NCI-H524 (cell line): Measurements from ENCODE around the gene CIB2.

ENCODE experiments used
- DNase-seq, 2 experiments: peaks; one replicate each; lab custom pipeline; 2025; lab: John Stamatoyannopoulos, UW

The CIB2 gene

DNA sequence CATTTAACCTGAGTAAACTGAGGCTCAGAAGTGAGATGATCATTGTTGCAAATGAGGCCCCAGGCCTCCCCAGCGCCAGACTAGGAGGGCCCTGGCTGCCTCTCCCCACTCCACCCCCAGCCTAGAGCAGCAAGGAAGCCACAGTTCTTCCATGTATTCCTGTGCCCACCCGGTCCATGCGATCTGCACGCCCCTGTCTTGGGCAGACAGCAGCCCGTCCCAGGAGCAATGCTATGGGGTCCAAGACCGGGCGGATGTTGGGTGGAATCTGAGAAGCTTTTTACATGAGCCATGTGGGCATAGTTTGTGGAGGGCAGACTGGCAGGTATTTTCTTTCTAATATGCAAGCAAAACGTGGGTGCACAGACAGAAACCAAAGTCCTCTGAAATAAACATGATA lies 23.8 kb downstream of the CIB2 start:
- no peak for DNase-seq

DNA sequence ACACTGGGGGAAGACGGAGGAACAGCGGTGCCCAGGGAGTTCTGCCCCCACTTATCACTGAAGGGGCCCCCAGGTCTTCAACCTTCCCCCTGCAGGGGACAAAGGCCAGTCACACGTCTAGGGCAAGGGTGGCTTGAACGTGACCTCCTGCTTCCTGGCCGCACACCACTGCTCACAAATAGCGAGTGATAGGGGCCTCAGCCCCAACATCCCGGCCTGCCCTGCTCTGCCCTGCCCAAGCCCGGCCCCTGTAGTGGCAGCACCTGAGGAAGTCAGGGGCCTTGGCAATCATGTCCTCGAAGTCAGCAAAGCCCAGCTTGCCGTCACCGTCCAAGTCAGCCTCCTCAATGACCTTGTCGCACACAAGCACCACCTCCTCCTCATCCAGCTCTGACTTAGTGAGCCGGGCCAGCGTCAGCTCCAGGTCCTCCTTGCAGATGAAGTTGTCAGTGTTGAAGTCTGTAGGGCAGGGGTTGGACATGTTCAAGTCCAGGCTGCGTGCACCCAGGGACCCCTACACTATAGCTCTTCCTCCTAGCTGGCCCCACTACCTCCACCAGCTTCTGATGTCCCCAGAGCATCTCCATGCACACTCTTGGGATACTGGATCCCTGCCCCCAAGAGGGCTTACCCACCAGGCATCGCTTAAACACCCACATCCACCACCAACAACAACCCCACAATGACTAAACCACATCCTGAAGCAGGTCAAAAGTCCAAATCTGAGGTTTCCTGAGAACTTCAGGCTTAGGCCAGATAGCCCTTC lies 25.6 kb downstream of the CIB2 start:
- DNase-seq: no peak

GRCh38 chr15:78104566-78105475 lies 26.4 kb downstream of the CIB2 start:
- DNase-seq: no peak

DNA sequence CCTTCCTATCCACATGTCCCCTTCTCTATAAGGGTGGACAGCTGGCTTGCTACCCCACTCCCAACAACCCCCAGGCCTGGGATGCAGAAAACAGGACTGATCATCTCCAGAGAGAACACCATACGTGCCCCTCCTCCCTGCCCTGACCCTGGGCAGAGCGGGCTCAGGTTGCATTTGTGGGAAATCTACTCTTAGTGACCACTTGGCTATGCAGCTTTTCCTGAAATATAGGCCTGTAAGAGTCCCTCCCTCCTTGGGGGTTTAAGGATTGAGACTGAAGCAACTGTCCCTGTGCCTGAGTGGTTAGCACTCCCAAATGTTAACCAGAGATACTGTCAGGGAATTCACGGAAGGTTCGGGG lies 27.1 kb downstream of the CIB2 start:
- no peak for DNase-seq

GRCh38 chr15:78103406-78104118 lies 27.7 kb downstream of the CIB2 start:
- no peak for DNase-seq

- DNase-seq: peak in 1 of 2 experiments; percentile 15
Measured at GRCh38 chr15:78102741-78103140, 28.5 kb downstream of the CIB2 start.

DNA sequence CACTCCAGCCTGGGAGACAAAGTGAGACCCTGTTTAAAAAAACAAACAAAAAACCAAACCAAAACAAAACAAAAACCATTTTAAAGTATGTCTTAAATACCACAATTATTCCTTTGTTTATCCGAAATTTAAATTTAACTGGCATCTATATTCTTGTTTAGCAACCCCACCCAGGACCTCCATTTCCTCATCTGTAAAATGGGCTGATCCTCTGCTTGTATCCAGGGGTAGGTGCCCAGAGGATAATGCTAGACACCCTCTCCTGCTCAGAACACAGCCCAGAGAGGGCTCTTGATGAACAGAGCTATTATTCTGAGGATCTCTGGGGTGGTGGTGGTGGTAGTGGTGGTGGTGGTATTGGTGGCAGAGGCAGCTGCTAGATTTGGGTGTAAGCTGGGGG lies 29.0 kb downstream of the CIB2 start:
- DNase-seq: no peak

- DNase-seq: no peak
Measured at GRCh38 chr15:78101423-78102105, 29.7 kb downstream of the CIB2 start.

DNA sequence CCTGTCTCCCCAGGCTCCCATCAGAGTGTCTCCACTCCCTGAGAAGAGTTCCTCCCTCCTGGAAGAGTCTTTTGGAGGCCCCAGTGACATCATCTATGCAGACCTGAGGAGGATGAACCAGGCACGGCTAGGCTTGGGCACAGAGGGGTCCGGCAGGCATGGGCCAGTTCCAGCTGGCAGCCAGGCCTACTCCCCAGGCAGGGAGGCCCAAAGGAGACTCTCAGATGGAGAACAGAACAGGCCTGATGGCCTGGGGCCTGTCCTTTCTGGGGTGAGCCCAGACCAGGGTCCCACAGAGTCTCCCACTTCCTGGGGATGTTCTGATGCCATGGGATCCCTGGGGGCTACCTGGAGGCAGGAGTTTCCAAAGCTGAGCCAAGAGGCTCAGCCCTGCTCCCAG lies 30.4 kb downstream of the CIB2 start:
- no peak for DNase-seq

DNA sequence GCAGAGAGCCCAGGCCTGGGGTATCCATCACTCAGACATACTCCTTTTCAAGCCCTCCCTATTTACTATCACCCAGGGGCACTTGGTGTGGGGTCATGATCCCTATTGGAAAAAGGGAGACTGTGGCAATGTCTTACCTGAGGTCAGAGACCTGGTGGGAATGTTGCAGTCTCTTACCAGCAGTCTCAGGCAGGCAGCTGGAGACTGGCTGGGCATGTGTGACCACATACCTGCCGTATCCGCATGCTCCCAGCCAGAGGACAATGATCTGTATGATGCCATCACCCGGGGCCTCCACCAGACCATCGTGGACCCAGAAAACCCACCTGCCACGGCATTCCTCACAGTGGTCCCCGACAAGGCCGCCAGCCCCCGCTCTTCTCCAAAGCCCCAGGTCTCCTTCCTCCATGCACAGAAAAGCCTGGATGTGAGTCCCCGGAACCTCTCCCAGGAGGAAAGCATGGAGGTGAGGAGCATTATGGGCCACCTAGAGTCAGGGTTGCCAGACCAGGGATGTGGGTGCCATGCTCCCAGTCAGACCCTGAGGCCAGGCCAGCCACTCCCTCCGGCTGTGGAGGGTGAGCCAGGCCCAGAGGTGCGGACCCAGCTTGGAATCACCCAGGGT lies 33.0 kb downstream of the CIB2 start:
- DNase-seq: no peak

- no peak for DNase-seq
Measured at GRCh38 chr15:78097667-78098066, 33.6 kb downstream of the CIB2 start.

GRCh38 chr15:78093242-78094020 lies 37.8 kb downstream of the CIB2 start:
- DNase-seq: no peak

- DNase-seq: no peak
Measured at GRCh38 chr15:78092261-78093041, 38.8 kb downstream of the CIB2 start, which contains the start of gene SH2D7. SH2D7 (plus strand) TSS chr15:78092561; CDS start chr15:78092585, 24 bp downstream.

DNA sequence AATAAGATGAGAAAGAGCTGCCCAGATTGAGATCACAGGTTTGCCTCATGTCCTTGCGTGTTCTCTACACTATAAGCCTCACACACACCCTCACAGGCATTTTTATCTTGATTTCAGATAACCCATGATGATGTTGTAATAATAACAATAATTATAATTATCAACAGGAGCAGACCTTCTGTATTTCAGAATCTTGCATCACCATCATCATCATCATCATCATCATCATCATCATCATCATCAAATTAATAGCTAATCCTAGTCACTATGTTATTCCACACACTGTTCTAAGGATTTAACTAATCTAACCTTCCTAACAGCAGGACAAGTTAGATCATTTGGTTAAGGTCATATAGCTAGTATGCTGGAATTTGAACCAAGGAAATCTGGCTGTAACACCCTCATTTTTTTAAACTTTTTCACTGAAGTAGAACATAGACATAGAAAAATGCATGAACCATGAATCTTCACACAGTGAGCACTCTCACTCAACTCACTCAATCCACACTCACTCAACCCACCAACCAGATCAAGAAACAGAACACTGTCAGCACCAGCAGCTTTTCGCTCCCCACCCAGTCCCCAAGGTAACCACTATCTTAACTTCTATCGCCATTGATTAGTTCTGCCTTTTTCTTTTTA lies 40.7 kb downstream of the CIB2 start:
- no peak for DNase-seq

DNA sequence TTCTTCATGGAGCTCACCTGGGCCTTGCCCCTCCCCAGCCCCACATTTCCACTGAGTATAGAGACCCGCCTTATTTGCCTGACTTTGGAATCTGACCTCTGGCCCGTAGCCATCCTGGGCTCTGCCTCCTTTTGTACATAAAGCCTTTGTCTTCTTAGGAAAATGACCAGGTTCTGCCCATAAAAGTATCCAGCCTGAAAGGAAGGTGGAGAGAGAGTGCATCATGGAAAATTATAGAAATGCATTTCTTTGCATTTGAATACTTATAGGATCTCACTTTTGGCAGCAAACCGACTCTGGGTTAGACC lies 42.5 kb downstream of the CIB2 start:
- DNase-seq: no peak

DNA sequence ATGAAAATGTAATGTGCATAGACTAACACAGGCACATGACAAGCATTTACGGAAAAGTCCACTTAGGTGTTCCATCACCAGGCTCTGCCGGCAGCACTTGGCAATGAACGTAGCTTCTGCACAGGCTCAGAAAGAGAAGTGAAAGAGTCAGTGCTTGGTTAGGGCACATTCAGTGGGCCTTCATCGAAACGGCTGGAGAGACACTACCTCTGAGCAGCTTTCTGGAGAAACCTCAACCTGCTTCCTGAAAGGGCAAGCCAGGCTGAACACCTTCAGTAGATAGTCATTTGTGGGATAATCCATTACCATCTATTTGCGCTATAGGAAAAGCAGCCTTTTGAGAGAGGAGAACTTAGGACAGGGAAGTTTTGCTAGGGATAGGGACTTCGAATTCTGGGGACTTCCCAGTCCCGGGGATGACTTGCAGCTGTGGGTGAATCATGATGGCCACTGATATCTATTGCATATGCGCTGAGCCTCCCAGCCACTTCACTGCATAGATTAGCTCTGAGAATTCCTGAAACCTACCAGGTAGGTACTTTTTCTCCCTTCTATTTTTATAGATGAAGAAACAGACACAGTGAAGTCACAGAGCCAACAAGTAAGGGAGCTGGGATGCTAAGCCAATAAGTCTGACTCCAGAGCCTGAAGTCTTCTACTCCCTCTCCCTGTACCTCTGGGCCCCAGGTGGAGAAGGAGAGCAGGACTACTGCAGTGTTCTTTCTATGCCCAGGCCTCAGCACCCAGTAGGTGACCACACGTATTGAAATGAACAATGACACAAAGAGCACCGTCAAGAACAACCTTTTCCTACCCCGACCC lies 43.1 kb downstream of the CIB2 start:
- DNase-seq: no peak

DNA sequence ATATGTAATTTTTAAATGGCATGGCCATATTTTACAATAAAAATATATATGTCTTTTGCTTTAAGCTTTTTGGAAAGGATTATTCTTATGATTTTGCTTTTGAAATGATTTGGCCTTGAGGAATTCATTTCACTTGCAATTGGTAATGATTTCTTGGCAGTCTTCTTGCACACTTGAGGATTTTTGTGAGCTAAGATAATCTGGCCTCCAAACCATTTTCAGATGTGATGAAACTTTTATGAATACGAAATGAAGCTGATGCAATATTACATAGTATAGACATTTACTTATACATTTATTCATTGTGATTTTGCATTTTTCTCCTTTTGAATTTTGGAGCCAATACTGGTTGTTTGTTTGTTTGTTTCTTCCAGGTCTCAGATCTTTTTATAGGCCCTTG lies 45.3 kb downstream of the CIB2 start:
- no peak for DNase-seq

- DNase-seq: no peak
Measured at GRCh38 chr15:78084449-78084750, 46.8 kb downstream of the CIB2 start.
